ENCODE data around the gene MPHOSPH8.
"Not testable (repeated sequence)": the region's sequence is repeated elsewhere in the genome, so short reads cannot be mapped to it uniquely, and the experiment has no call there.

Gene MPHOSPH8

DNA sequence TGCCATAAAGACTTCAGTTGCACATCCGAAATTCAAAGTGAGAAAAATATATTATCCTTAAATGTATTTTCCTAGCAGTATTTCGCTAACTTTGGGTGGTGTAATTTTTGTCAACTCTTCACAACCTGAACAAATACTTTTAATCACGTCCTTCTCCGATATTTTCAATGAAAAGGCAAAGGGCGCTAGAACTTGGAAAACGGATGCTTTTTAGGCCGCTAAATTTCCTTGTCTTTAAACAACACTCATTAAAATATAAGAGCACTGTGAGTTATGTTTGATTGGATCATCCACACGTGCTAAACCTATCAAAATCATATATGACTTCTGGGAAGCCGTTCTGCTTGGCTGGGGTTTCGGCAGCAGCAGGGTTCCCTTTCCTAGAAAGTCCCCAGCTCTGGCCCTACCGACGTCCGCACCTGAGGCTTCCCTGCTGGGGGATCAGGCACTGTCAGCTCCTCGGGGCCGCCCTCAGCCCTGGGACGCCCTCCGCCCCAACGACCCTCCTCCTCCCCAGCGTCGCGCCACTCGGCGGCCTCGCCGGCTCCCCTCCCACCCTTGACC is 462 bp upstream of the MPHOSPH8 start:
- DNase-seq: no peak

DNA sequence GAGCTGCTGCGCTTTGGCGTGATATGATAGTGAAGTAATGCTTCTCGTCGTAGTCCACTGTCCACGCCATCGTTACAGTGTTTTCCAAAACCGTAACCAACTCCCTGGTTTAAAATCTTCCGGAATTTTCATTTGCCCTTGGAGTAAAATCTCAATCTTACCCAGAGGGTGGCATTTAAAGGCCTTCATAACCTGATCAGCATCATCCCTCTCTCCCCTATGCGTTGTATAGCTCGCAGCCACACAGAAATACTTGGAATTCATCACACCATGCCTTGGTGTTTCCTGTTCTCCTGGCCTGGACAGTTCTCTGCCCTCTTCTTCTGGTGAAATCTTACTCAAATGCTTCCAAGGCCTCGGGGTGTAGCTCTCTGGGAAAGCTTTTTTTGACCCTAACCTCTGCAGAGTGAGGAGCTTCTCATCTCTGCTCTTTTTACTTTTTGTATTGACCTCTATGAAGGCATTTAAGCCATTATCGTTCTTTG is 839 bp downstream of the MPHOSPH8 start:
- DNase-seq: no peak

DNA sequence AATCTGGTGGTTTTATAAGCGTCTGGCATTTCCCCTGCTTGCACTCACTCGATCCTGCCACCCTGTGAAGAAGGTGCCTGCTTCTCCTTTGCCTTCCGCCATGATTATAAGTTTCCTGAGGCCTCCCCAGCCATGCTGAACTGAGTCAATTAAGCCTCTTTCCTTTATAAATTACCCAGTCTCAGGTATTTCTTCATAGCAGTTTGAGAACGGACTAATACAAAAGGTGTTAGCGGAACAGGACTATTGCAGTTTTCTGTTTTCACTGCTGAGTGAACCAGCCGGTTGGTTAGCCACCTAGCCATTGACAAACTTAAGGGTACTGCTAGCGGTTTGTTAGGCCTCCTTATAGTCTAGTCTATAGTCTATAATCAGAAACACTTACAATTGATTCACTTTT is 2.5 kb downstream of the MPHOSPH8 start:
- not testable (repeated sequence) for DNase-seq

DNA sequence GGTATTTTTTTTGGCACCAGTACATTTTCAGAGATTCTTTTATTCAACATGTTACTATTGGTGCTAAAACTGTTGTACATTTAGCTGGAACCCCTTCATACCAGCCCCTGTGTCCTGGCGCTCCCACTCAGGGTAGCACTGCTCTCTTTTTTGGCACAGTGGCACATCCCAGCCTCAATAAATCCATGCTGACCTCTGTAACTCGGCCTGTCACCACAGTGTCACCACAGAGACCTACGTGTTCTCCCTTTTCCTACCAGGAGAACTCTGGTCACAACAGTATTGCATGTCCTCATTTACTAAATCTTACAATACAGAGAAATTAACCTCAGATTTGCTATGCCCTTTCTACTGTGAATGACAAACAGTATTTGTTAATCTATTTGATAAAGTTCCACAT is 10.2 kb downstream of the MPHOSPH8 start:
- no peak for DNase-seq

DNA sequence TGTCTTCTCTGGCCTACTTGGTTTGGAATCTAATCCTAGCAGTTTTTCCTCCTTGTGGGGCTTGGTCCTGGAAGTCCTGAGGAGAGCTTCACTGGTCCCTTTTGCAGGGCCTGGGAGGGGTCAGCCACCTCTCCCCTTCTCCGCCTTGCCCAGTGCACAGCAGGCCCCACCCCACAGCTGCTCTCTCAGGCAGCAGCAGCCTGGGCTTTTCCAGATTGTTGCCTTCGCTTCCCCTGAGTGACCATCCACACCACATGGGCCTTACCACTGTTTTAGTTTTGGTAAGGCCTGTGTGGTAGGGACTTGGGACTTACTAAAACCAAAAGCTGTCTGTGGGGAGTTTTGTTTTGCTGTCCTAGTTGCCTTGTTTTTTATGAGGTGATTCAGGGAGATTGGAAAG is 11.5 kb downstream of the MPHOSPH8 start:
- no peak for DNase-seq

DNA sequence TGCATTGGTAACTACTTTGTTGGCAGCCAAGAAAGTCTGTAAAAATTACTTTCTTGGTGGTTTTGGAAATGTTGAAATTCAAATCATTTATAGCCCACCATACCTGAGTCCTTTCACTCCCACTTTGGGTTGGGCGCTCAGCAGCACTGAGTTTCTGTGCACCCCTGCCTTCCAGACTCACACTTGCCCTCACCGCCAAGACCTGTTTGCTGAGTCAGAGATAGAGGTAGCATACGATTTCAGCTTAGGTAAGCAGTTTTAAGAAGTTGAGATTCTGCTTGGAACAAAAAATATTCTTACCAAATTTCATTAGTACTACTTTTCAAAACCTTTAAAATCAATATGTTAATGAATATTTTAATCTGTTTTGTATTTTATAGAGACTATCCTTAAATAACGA is 12.6 kb downstream of the MPHOSPH8 start:
- DNase-seq: no peak

DNA sequence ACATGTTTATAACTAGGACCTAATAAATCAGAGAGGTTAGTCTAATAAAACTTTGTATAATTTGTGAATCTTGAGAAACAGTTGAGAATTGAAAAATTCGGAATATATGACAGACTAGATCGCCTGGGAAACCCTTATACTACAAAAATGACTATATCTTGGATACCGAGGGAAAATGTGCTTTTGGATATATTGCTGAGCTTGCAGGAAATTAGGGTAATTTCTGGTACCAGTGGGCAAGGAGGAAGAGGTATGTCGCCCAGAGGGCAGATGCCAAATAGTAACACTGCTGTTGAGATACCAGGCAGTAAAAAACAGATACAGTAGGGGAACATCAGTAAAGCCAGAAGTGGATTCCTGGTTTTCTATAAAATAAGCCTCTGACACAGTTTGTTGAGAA is 17.3 kb downstream of the MPHOSPH8 start:
- no peak for DNase-seq

DNA sequence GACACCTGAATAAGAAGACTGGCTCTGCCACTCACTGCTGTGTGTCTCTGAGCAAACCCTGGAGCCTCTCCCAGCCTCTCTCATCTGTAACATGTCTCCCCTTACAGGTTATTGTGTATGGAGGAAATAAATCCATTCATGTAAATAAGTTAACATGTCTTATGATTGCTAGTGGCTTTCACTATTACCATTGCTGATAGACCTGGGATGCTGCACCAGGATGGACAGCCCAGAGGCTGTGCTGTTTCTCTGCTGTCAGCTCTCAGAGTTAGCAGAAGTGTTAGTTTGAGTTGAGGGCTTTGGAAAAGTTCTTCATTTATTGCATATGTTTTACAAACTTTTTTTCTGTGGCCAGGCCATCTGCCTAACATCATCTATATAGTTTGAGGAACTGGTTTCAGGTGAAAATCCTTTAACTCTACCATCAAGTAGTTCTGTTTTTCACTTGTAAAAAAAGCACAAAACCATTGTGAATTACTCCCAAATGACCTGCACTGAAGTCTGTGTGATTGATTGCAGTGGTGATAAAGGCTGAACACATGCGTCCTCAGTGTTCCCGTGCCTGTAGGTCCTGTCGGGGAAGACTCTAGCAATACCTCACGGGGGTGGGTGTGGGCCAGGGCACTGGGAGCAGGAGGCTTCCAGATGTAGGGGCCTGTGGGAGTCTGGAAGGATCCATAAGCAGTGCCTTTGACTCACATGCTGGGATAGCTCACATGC is 24.6 kb downstream of the MPHOSPH8 start:
- no peak for DNase-seq

DNA sequence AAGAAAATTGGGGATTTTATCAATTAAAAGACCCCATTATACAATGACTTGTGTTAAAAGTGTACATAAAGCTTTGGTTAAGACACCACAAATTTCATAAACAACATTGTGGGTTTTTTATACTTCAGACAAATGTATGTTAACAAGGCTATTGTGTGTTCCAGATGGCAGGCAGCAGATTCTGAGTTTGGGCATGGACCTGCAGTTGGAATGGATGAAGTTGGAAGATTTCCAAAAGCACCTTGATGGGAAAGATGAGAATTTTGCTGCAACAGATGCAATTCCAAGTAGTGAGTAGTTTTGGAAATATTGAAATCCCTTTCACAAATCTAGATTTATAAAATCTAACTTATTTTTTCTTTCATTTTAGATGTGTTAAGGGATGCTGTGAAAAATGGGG is 25.4 kb downstream of the MPHOSPH8 start:
- DNase-seq: no peak

DNA sequence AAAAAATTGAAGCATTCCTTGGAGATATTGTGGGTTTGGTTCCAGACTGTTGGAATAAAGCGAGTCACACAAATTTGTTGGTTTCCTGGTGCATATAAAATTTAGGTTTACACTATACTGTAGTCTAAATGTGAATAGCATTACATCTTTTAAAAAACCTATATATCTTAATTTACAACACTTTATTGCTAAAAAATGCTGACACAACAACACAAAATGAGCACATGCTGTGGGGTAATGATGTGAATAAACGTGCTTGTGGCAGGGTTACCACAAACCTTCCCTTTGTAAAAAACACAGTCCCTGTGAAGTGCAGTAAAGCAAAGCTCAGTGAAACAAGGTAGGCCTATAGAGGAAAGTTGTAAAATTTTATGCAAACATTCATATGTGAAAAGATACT is 27.7 kb downstream of the MPHOSPH8 start:
- DNase-seq: no peak

DNA sequence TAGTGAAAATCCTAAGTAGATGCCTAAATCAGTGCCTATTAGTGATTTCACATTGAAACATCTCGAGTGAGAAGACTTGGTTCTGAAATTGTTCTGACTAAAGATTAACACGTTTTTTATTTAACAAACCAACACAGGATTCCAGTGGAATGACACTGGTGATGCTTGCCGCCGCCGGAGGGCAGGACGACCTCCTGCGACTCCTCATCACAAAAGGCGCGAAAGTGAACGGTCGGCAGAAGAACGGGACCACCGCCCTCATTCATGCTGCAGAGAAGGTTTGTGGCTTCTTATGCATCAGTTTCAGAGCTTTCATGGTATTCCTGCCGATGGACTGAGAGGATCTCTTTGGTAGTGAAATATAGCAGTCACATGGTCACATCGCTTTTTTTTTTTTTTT is 28.1 kb downstream of the MPHOSPH8 start:
- DNase-seq: no peak

DNA sequence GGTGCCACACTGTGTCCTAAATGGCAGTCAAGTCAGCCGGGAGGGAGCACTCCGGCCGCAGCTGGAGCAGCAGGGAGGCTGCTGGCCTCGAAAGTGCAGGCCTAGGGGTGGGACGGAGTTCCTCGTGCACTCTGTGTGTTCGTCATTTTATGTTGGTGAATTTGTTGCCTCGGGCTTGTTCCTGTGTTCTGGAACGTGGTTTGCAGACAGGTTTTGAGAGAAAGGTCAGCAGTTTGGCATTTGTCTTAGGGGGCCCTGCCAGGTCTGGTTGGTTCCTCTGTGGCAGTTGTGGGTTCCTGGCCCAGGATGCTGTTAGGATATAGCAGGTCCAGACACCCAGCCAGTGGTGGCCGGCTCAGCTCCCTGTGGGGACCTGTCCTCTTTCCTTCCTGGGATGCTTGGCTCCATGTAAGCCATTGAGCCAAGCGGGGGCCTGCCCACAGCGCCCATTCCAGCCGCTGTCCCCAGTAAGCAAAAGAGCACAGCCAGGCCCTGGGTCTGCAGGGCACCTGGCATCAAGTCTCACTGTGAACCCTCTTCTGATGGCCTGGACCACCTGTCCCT is 30.0 kb downstream of the MPHOSPH8 start:
- DNase-seq: no peak

DNA sequence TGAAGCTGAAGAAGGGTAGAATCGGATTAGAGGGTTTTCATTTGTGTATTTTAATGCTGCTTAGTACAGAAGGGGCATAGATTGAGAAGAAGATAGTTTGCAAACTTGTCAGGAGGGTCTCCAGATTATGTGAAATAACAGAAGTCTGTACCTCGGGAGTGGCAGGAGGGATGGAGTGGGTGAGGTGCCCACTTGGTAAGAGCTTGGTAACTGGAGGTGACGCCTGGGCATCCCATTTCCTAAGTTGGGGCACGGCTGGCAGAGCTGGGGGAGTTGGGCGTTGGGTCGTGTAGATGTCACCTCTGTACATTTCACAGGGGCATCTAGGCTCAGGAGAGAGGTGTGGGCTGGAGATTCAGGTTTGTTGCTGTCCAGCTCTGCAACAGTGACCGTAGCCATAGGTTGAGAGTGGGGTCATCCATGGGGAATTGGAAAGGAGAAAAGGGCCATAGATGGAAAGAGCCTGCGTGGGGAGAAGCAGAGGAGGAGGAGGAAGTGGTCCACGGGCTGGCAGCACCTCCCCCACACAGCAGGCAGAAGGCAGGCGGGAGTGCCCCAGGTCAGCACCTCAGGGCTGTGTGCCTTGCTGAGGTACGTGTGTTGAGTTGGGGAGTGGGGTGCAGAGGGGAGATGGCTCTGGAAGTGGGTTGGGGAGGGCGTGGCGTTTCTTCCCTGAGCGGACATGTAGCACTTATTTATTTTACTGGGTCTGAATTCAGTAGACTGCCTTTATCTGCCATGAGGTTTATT is 31.2 kb downstream of the MPHOSPH8 start:
- no peak for DNase-seq

DNA sequence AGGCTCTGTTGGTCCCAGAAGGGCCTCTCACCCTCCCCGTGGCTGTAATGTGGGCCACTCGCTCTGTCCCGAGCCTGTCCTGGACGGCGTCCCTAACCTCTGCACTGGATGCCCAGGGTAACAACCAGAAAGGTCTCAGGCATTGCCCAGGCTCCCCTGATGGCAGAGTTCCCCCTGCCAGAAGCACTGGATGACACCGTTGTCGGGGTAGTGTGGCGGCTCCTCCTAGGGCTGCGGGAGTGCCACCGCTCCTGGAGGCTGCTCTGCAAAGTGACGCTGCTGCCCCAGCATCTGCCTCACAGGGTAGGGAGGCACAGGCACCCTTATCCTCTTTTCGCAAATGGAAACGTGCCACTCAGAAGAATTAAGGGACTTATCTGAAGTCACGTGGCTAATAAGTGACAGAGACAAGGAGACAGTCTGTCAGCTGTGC is 32.0 kb downstream of the MPHOSPH8 start:
- DNase-seq: no peak

DNA sequence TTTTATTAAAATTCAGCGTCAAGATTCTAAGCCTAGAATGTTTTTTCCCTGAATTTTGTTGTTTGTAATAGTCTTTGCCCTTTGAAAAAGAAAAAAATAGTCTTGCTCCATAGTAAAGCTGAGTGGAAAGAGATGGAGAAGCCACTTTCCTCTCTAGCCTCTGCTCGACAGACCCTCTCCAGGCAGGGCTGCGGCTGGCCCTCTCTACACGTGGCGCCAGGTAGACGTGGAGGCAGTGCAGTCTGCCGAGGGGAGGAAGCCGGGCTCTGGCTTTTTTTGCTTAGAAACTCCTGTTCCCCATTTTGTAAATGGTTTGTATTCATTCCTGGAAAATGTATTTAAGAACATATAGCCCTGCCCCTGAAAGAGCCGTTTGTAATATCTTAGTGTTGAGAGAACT is 35.3 kb downstream of the MPHOSPH8 start:
- no peak for DNase-seq

DNA sequence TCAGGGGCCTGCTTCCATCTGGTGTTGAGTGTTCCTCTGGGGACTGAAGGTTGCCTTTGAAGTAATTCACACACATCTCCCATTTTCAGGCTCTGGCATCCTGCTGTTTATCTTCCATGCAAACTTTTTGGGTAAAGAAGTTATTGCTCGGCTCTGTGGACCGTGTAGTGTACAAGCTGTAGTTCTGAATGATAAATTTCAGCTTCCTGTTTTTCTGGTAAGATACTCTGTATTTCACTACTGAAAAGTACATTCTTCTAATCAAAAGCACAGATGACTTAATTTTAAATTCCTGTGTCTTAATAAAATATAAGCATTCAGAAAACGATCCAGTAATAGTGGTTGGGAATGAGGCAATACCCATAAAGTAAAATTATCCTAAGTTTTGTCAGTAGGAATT is 36.7 kb downstream of the MPHOSPH8 start:
- DNase-seq: no peak

DNA sequence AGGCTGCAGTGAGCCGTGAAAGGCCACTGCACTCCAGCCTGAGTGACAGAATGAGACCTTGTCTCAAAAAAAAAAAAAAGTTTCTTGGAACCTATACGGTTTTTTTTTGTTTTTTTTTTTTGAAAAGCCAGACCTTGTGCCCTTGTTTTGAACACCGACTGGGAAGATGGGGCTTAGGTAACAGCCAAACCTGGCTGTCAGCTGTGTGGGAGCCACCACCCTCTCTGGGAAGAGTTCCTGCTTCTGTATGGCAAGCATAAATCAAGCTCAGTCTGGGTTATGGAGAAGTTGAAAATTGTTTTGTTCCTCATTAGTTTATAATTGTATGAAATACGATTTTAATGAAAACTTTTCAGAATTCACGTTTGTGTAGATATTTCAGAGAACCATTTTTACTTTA is 39.5 kb downstream of the MPHOSPH8 start:
- no peak for DNase-seq

DNA sequence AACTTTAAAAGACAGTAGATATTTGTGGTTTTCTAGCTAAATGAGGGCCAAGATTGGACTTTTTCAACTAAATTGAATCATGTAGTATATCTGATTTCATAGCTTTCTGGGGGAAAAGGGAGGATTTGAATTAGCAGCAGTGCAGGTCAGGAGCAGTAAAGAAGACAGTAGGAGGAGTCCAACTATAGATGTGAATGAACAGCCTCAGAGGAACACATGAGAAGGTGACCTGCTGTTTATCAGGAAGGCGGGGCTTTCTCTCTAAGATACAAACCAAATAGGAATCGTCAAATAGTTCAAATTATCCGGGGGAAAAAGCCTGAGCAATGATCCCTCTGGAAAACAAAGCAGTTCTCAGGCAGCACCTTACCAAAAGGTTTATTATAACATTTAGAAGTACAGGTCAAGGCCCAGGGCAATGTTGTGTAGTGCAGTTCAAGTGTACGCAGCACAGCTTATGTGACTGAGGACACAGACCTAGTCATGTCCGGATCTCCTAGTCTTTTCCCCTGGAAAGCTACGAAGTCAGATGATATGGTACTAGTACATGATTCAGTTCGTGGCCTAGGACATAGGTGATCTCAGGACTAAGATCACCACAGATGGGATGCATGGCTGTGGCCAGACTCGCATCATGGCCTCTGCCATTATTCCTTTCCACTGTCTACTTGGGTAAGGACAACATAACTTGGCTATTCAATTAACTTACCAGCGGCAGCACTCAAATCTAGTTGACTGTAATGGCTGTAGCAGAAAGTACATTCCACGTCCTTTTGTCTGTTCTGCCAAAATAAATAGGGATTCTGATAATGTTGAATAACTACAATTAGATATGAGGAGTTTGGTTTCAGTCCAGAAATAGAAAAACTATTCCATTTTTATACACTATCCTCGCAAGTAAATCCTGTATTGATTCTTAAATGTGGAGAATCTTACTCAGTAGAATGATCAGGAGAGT is 40.3 kb downstream of the MPHOSPH8 start:
- no peak for DNase-seq

DNA sequence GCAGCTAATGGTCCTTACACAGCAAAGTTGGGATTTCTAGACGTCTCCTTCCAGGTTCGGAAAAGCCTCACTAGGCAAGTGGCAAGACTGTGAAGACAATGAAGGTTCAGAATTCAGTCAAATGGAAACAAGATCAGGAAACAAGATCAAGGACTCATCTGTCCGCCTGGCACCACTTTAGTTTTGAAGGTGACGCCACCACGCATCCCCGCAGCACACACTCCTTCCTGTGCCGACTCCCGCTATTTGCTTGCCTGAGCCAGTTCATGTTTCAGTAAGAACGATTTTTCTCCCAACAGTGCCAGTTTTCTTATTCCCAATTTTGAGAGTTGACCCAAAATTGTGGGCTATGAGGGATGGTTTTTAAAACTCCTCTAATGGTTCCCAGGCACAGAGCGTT is 41.4 kb downstream of the MPHOSPH8 start:
- DNase-seq: no peak

DNA sequence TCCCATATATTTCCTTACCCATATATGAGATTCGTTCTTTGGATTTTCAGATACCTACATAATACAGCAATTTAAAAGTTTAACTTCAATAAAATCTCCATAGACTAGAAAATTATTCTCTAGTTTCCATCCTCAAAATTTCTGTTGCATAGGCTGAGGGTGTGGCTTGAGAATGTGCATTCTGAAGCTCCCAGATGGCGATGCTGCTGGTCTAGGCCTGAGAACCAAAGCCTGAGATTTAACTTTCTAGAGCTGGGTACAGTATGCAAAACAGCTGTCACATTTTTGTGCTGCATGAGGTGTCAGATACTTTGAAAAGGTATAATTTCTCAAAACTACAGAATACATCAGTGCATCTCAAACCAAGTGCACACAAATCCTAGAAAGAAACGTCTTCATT is 42.7 kb downstream of the MPHOSPH8 start:
- no peak for DNase-seq

DNA sequence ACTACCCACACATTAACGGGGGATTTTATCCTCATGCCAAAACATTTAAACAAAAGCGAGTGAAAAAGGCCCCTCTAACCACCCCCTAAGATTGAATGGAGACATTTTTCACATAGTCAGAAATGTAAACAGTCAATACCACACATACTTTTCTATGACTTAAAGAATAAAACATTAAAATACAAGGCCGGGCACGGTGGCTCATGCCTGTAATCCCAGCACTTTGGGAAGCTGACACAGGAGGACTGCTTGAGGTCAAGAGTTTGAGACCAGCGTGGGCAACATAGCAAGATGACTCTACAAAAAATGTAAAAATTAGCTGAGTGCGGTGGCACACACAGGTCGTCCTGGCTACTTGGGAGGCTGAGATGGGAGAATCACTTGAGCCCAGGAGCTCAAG is 47.3 kb downstream of the MPHOSPH8 start:
- no peak for DNase-seq

DNA sequence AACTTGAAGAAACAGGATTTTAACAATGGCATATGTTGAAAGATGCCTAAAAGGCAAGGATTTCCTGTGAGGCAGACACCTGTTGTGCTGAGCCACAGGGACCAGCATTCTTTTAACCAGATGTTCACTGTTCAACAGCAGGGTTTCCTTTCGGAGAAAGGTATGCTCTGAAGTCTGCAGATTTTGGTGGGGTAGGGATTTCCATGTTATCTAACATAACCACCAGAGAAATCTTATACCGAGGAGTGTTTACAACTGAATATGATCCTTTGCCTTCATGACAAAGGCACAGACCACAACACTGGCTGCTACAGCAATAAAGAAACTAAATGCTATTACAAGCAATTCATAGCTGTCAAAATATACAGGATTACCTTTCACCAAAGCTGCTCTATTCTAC is 48.1 kb downstream of the MPHOSPH8 start:
- no peak for DNase-seq

DNA sequence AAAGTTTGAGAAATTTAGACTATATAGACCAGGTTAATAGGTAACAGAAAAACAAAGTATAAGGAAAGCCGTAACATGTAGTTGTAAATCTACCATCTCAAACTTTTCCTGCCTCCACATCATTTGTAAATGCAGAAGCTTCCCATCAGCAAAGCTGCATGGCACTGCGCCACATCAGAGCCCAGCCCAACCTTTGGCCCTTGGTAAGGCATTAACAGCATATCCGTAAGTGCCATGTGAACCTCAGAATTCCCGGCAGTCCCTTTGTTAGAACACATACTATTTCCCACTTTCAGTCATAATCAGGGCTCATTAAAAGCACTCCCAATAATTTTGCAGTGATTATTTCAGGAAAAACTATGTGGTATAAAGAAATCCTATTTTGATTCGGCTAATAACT is 51.6 kb downstream of the MPHOSPH8 start:
- DNase-seq: no peak

Measured in CD4-positive, alpha-beta T cell treated with Interleukin-1 beta for 1 hour (primary cell).